HG03103 (cell line): Measurements from ENCODE around the gene MAP1LC3C.
"Not testable (repeated sequence)": the region's sequence is repeated elsewhere in the genome, so short reads cannot be mapped to it uniquely, and the experiment has no call there.

Source experiments
- ATAC-seq: cut with Tn5 transposase; IDR thresholded peaks from one replicate; pipeline ENCODE4 v1.9.1; 2021; ENCODE audit warnings: low read depth; ENCODE audit not compliant: unreplicated experiment

The MAP1LC3C gene

DNA sequence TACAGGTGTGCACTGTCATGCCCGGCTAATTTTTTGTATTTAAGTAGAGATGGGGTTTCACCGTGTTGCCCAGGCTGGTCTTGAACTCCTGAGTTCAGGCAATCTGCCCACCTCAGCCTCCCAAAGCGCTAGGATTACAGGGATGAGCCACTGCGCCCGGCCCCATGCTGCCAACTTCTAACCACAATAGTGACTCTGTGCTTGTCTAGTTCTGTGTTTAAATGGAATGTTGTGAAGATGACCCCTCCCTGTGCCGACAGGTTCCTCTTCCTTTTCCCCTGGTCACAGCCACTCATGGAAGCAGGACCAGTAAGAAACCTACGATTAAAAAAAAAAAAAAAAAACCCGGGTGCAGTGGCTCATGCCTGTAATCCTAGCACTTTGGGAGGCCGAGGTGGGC lies 4.7 kb downstream of the MAP1LC3C start:
- ATAC-seq: no peak

DNA sequence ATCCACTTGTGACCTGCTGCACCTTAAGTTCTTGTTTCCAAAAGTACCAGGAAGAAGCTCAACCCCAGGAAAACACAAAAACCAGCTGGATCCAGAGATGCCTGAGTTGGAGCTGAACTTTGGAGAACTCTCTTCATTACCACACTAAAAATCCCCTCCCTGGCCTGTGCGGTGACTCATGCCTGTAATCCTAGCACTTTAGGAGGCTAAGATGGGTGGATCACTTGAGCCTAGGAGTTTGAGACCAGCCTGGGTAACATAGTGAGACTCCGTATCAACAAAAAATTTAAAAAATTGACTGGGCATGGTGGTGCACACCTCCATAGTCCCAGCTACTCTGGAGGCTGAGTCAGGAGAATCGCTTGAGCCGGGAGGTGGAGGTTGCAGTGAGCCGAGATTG lies 6.2 kb downstream of the MAP1LC3C start:
- ATAC-seq: no peak

DNA sequence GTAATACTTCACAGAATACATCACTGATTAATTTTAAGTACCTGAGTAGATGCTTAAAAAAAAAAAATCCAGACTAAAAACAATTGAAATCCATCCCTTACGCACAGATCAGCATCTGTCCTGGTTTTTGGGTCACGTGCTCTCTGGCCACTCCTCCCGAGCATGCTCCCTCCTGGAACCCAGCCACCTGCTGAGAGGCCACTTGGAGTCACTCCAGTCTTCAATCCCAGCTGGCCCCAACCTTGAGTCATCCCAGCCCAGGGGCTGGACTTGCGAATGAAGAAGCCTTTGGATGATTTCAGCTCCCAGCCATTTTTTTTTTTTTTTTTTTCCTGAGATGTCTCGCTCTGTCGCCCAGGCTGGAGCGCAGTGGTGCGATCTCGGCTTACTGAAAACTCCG lies 8.9 kb downstream of the MAP1LC3C start:
- ATAC-seq: no peak

DNA sequence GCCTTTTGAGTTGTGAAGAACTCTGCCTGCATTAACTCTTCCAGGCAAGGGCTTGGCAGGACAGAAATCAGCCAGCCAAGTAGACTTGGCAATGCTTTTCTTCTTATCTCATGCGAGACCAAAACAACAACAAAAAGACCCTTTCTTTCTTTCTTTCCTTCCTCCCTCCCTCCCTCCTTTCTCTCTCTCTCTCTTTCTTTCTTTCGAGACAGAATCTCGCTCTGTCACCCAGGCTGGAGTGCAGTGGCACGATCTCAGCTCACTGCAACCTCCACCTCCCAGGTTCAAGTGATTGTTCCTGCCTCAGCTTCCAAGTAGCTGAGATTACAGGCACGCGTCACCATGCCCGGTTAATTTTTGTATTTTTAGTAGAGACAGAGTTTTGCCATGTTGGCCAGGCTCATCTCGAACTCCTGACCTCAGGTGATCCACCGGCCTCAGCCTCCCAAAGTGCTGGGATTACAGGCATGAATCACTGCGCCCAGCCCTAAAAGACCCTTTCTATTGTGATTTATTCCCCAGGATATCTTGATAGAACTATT lies 10.4 kb downstream of the MAP1LC3C start:
- ATAC-seq: not testable (repeated sequence)

DNA sequence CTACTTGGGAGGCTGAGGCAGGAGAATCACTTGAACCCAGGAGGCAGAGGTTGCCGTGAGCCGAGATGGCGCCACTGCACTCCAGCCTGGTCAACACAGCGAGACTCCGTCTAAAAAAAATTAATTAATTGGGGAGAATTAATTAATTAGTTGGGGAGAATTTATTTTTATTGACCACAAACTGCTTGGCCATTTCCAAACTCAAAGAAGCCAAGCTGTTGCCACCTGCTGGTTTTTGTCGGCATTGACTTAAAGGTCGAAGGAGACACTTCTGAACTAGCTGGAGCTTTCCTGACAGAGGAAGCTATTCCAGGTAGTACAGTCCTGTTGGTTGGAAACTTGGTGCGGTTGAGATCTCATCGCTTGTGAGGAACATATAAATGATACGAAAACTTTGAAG lies 13.1 kb downstream of the MAP1LC3C start:
- ATAC-seq: no peak

DNA sequence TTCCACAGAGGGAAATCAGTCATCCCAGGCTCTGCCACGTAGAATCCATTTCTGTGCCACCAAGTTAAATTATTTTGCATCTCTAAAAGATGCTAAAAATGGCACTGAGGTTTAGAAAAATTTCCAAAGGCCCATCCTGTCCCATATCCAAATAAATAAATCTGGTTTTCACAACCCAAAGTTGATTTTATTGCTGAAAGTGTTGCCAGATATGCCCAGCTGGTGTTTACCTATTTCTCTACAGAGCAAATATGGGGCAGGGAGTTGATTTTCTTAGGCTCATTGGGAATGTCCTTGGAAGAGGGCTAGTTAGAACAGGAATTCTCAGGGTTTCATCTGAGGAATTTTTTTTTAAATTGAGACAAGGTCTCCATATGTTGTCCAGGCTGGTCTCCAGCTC lies 19.0 kb downstream of the MAP1LC3C start:
- ATAC-seq: no peak

DNA sequence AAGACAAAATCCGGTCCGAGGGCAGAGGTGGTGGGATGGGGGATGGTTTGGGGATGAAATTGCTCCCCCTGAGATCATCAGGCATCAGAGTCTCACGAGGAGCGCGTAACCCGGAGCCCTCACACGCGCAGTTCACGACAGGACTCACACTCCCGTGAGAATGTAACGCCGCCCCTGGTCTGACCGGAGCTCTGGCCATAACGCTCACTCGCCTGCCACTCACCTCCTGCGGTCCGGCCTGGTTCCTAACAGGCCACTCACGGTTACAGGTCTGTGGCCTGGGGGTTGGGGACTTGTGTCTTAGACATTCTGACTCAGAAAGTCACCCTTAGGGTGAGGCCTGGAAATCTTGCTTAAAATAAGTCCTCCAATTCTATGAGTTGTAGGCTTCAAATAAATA lies 19.8 kb downstream of the MAP1LC3C start:
- no peak for ATAC-seq

DNA sequence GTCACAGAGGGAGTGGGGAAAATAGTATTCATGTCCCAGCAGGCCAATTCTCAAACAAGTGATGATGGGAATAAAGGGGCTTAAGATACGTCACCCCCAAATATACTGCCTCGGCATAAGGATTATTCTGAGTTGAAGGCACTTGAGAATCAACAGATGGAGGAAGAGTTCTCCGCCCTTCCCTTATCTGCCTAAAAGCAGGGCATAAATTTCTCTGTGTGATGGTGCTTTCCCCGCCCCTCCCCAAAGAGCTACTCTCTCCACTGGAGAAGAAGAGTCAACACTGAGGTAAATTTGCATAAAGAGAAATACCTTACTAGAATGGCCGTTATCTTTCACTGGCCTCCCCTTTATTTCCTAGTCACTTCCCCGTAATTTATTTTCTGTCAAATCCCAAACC lies 22.7 kb downstream of the MAP1LC3C start:
- no peak for ATAC-seq

DNA sequence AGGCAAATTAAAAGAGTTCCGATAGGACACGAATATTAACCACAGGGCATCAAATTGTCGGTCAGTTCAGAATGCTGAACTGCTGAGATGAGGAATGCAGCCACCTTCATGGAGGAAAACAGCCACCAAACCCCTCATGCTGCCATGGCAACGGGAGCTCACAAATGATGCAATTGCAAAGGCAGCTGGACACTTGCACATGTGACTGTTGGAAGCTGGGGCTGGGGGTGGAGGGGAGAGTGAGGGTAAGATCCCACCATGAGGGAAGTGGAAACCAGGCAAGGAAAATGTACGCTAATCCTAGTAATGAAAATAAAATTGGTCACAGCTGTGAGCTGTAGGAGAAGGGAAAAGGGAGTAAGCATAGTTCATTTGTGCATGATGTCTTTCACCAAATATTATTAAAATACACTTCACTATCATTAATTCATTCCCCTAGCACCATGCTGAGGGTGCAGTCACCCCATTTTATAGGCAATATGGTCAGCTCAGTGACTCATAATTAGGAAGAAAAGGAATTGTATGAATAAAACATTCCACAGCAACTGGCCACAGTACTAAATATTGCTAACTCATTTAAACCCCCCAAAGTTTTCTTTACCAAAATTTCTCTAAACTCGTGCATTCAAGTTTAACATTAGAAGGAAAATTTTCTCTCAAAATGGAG lies 26.1 kb downstream of the MAP1LC3C start:
- ATAC-seq: no peak

DNA sequence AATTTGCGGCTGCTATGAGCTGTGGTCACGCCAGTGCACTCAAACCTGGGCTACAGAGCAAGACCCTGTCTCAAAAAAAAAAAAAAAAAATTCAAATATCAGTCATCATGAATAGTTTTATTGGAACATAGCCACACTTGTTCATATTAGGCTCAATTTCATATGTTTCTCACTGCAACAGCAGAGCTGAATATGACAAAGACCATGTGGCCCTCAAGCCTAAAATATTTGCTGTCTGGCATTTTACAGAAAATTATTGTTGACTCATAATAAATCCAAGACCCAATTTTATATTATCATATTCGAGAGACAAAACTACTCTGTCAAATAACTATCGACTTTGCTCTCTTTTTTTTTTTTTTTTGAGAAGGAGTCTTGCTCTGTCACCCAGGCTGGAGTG lies 30.3 kb downstream of the MAP1LC3C start:
- no peak for ATAC-seq

DNA sequence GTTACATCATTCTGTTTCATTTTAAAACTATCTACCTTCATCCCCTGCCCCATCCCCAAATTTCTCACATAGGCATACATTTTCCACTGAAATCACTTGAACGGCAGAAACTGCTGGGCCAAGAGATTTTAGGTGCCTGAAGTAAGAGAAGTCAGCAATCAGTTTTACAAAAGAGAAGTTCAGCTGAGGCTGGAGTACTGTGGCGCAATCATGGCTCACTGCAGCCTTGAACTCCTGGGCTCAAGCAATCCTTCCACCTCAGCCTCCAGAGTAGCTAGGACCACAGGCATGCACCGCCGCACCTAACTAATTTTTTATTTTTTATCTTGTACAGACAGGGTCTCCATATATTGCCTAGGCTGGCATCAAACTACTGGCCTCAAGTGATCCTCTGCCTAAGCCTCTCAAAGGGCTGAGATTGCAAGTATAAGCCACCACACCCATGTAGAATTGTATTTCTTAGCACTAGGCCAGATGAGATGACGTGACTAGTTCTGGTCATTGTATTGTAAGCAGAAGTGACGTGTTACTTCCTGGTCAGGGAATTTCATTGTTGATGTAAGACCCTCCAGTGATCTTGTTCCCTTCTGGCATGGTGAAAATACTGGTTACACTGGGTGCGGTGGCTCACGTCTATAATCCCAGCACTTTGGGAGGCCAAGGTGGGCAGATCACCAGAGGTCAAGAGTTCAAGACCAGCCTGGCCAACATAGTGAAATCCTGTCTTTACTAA lies 34.2 kb downstream of the MAP1LC3C start:
- ATAC-seq: no peak

DNA sequence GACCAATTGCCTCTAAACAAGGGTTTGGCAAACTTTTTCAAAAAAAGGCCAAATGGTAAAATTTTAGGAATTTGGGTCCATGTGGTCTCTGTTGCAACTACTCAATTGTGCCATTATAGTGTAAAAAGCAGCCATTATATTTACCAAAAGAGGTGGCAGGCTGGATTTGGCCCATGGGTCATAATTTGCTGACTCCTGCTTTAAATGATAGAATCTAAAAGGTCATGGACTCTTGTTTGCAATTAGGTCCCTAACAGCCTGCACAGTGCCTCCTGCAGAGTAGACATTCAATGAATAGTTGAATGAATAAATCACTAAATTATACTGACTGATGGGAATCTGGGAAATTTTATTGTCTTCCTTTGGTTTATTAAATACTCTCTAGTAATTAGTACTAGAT lies 35.2 kb downstream of the MAP1LC3C start:
- ATAC-seq: no peak

DNA sequence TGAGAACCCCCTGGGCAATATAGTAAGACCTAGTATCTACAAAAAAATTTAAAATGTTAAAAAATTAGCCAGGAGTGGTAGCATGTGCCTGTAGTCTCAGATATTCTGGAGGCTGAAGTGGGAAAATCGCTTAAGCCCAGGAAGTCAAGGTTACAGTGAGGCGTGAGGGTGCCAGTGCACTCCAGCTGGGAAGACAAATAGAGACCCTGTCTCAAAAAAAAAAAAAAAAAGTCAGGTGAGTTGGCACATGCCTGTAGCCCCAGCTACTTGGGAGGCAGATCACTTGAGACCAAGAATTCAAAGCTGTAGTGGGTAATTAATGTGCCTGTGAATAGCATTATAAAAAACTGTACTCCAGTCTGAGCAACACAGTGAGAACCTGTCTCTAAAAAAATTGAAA lies 36.7 kb downstream of the MAP1LC3C start:
- ATAC-seq: no peak

DNA sequence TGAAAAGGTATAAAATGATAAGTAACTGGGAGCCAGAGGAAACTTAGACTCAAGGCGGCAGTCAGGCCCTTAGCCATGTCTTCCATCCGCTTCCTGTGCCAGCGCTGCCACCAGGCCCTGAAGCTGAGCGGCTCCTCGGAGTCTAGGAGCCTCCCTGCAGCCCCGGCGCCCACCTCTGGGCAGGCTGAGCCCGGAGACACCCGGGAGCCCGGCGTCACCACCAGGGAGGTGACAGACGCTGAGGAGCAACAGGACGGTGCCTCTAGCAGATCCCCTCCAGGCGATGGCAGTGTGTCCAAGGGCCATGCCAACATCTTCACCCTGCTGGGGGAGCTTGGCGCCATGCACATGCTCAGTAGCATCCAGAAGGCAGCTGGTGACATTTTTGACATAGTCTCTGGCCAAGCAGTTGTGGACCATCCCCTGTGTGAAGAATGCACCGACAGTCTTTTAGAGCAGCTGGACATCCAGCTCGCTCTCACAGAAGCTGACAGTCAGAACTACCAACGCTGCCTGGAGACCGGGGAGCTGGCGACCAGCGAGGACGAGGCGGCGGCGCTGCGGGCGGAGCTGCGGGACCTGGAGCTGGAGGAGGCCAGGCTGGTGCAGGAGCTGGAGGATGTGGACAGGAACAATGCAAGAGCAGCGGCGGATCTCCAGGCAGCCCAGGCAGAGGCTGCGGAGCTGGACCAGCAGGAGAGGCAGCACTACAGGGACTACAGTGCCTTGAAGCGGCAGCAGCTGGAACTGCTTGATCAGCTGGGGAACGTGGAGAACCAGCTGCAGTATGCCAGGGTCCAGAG lies 41.0 kb downstream of the MAP1LC3C start, which contains the start of gene BECN2:
TSS of gene BECN2 (plus strand) at position 76 of the 803 bp plus-strand sequence. CDS start at position 76, 0 bp downstream.
- ATAC-seq: no peak

DNA sequence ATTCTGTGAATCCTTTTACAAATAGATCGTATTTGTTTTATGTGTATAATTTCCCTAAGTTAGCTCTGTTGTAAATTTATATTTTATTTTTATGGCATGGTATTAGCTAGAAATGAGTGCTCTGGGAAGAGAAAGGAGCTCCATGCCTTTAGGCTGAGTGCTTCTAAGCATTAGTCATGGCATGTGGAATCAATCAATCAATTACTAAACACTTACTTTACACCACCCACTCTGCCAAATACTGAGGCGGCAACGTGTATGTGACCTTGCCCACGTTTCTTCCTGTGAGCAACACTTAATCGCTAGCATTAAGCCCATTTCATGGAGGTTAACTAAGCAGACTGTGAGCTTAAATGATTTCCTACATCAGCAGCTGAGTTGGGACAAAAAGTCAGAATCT lies 48.5 kb downstream of the MAP1LC3C start:
- no peak for ATAC-seq

DNA sequence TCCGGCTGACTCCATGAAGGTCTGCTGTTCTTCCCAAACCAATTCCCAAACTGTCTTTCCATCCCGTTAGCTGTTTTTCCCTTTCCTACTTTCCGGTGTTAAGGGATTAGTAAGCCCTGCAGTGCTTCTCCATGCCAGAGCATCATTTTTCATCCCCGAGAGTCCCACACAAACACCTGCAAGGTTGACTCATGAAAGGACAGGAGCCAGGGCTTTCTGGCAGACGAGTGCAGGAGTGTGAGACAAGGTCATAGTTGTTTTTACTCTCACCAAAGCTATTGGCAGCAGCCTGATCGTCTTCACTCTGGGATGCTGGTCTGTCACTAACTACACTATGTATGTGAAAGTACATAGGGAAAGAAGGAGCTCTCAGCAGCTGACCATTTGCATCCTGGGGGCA lies 51.5 kb downstream of the MAP1LC3C start:
- ATAC-seq: no peak
